Measurements from ENCODE around the gene PDHA1.

PDHA1 gene

GRCh38 chrX:19331831-19332230, 11.9 kb upstream of the PDHA1 start:
- H3K4me2 ChIP-seq (ENCODE audit: low read length) = no peak overlapping the region
- H3F3A ChIP-seq (ENCODE audit: control insufficient read depth, insufficient read depth) = no peaks in the 10 kb centered on the region
- TF ChIP-seq EZH2phosphoT487 (IDR thresholded peaks at IDR 0.05; ENCODE audit: borderline replicate concordance, low read length) (no peak), CTCF (IDR thresholded peaks at IDR 0.05; ENCODE audit: low read depth, low read length, poor library complexity, severe bottlenecking) (no peak)
- no peaks in the 10 kb centered on the region for H3K9me3 ChIP-seq (ENCODE audit: control insufficient read depth, insufficient read depth, low read length)
- no peak overlapping the region for H3K4me3 ChIP-seq (ENCODE audit: low read length)
- no peak overlapping the region for H3K27ac ChIP-seq (ENCODE audit: low read depth, low read length)
- H3K9me2 ChIP-seq (replicated peaks; ENCODE audit: control insufficient read depth, low read length) = no peaks in the 10 kb centered on the region
- no peaks in the 10 kb centered on the region for H4K20me1 ChIP-seq (ENCODE audit: control insufficient read depth, insufficient read depth, low read depth, low read length)
- no peaks in the 10 kb centered on the region for H3K4me1 ChIP-seq (ENCODE audit: control insufficient read depth, low read length)
- no peaks in the 10 kb centered on the region for H3K79me2 ChIP-seq (ENCODE audit: control insufficient read depth, low read length)
- no peaks in the 10 kb centered on the region for H3K27me3 ChIP-seq (ENCODE audit: control insufficient read depth, low read length)
- H3K36me3 ChIP-seq (ENCODE audit: control insufficient read depth, low read length) = no peaks in the 10 kb centered on the region

GRCh38 chrX:19332983-19333382, 10.7 kb upstream of the PDHA1 start:
- Histone ChIP-seq H3K79me2 (ENCODE audit: control insufficient read depth, low read length) (no peaks in the 10 kb centered on the region), H3K9me3 (ENCODE audit: control insufficient read depth, insufficient read depth, low read length) (no peaks in the 10 kb centered on the region), H3K4me2 (ENCODE audit: low read length) (no peak overlapping the region), H3K27ac (ENCODE audit: low read depth, low read length) (no peak overlapping the region), H3K36me3 (ENCODE audit: control insufficient read depth, low read length) (no peaks in the 10 kb centered on the region), H3K4me1 (ENCODE audit: control insufficient read depth, low read length) (no peaks in the 10 kb centered on the region), H4K20me1 (ENCODE audit: control insufficient read depth, insufficient read depth, low read depth, low read length) (no peaks in the 10 kb centered on the region), H3K9me2 (replicated peaks; ENCODE audit: control insufficient read depth, low read length) (no peaks in the 10 kb centered on the region), H3F3A (ENCODE audit: control insufficient read depth, insufficient read depth) (no peaks in the 10 kb centered on the region), H3K4me3 (ENCODE audit: low read length) (no peak overlapping the region), H3K27me3 (ENCODE audit: control insufficient read depth, low read length) (no peaks in the 10 kb centered on the region)
- TF ChIP-seq EZH2phosphoT487 (IDR thresholded peaks at IDR 0.05; ENCODE audit: borderline replicate concordance, low read length) (no peak), CTCF (IDR thresholded peaks at IDR 0.05; ENCODE audit: low read depth, low read length, poor library complexity, severe bottlenecking) (no peak)

- no peaks in the 10 kb centered on the region for H3K9me3 ChIP-seq (ENCODE audit: control insufficient read depth, insufficient read depth, low read length)
- no peak for TF ChIP-seq EZH2phosphoT487 (IDR thresholded peaks at IDR 0.05; ENCODE audit: borderline replicate concordance, low read length)
- peak; percentile 82 for TF ChIP-seq CTCF (IDR thresholded peaks at IDR 0.05; ENCODE audit: low read depth, low read length, poor library complexity, severe bottlenecking)
- no peaks in the 10 kb centered on the region for H3F3A ChIP-seq (ENCODE audit: control insufficient read depth, insufficient read depth)
- no peaks in the 10 kb centered on the region for H4K20me1 ChIP-seq (ENCODE audit: control insufficient read depth, insufficient read depth, low read depth, low read length)
- no peaks in the 10 kb centered on the region for H3K9me2 ChIP-seq (replicated peaks; ENCODE audit: control insufficient read depth, low read length)
- no peaks in the 10 kb centered on the region for H3K4me1 ChIP-seq (ENCODE audit: control insufficient read depth, low read length)
- H3K27me3 ChIP-seq (ENCODE audit: control insufficient read depth, low read length) = no peaks in the 10 kb centered on the region
- no peak overlapping the region for H3K27ac ChIP-seq (ENCODE audit: low read depth, low read length)
- no peaks in the 10 kb centered on the region for H3K36me3 ChIP-seq (ENCODE audit: control insufficient read depth, low read length)
- no peaks in the 10 kb centered on the region for H3K79me2 ChIP-seq (ENCODE audit: control insufficient read depth, low read length)
- no peak overlapping the region for H3K4me3 ChIP-seq (ENCODE audit: low read length)
- H3K4me2 ChIP-seq (ENCODE audit: low read length) = peak overlapping the region; percentile 30
These were observed 8.6 kb upstream of the PDHA1 start for GRCh38 chrX:19334945-19335626.
